ENCODE measurements around the gene THSD4. TPM values are rescaled to one million over a fixed set of nuclear protein-coding genes. Genes with fewer than 3 reads are reported as not detected.

The THSD4 gene
- total and polyA plus RNA-seq, 2 of the 4 experiments (the other 2 are of a cell fraction), result 25.5 to 31.1 TPM

DNA sequence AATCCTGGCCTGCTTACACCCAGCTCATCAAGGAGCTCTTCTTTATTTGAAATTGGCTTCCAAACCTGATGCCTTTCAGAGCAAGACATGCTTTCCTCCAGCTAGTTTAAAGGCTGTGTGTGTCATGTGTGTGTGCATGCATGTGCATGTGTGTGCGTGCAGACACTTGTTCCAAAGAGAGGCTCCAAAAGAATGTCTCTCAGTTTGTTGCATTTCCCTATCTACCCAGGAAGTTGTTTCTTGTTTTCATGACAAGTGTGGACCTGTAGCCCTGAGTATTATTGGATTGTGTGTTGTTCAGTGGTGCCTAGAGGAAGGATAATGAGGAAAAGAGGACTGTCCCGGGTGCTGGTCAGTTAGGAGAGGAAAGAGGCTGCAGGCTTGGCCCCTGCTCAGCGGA lies 240.0 kb downstream of the THSD4 start:
- POLR2A ChIA-PET (ENCODE audit: unreplicated experiment), result no interaction called here
- no peak overlapping the region for H3K4ac ChIP-seq (ENCODE audit: low read depth, low read length)
- no peak overlapping the region for H3K4me2 ChIP-seq (ENCODE audit: low read depth, low read length)
- intact Hi-C loops (cut with micrococcal nuclease), result no loop called here
- H3K9ac ChIP-seq (ENCODE audit: low read depth, low read length), result no peak overlapping the region
- ATAC-seq (ENCODE audit: low read depth) (no peak), DNase-seq (no peak)
- H3K23ac ChIP-seq (ENCODE audit: low read depth, low read length), result 0 out of 2 replicates have a peak overlapping the region, but pooled peaks have one; percentile 13
- no peak overlapping the region for H2AK9ac ChIP-seq (replicated peaks; ENCODE audit: low read depth, low read length, poor library complexity)
- no peaks in the 10 kb centered on the region for H3K9me3 ChIP-seq (ENCODE audit: control insufficient read depth, insufficient read depth, low read length)
- H2BK120ac ChIP-seq (ENCODE audit: low read depth, low read length), result no peak overlapping the region
- no peak overlapping the region for H4K91ac ChIP-seq (ENCODE audit: insufficient read depth, low read depth, low read length)
- H3K18ac ChIP-seq (ENCODE audit: low read depth, low read length), result no peak overlapping the region
- H3K27ac ChIP-seq (ENCODE audit: insufficient read depth, low read length), result no peak overlapping the region
- CTCF ChIA-PET, result no interaction called here
- peaks cover 9% of the 10 kb centered on the region; the same call in 1 of the 2 replicates for H3K4me1 ChIP-seq (ENCODE audit: control insufficient read depth, insufficient read depth, low read length)
- H3K9me1 ChIP-seq (ENCODE audit: insufficient read depth, low read length), result peaks cover 4% of the 10 kb centered on the region
- WGBS, 2 experiments (ENCODE audit: extremely low coverage in 2 of 2, insufficient read length in 1 of 2), result 100% methylated on average over 2 of the region's 3 CpGs; no CpG with 5 or more reads in 1 of the 2 experiments
- H4K20me1 ChIP-seq (ENCODE audit: insufficient read depth, low read length), result no peaks in the 10 kb centered on the region
- H2BK15ac ChIP-seq (ENCODE audit: low read depth, low read length), result no peak overlapping the region
- no peak overlapping the region for H4K5ac ChIP-seq (ENCODE audit: low read depth, low read length)
- no peaks in the 10 kb centered on the region for H3K27me3 ChIP-seq (ENCODE audit: control insufficient read depth, insufficient read depth, low read length)
- H2BK20ac ChIP-seq (ENCODE audit: low read depth, low read length), result no peak overlapping the region
- H2AK5ac ChIP-seq (ENCODE audit: low read depth, low read length), result no peak overlapping the region
- no peak overlapping the region for H3K14ac ChIP-seq (replicated peaks; ENCODE audit: low read depth, low read length)
- in situ Hi-C loops (cut with MboI; ENCODE audit: low sequenced_read_pairs), result no loop called here
- H3K4me3 ChIP-seq (ENCODE audit: insufficient read depth, low read depth, low read length), result no peak overlapping the region
- peaks cover 21% of the 10 kb centered on the region for H3K36me3 ChIP-seq (ENCODE audit: control insufficient read depth, insufficient read depth, low read length)
- dilution Hi-C loops (cut with HindIII; ENCODE audit: low sequenced_read_pairs, unreplicated experiment), result no loop called here
- H2AFZ ChIP-seq (replicated peaks; ENCODE audit: low read length, poor library complexity), result no peak overlapping the region
- H3K56ac ChIP-seq (ENCODE audit: extremely low read depth, insufficient read depth, low read length), result no peak overlapping the region
- H2BK5ac ChIP-seq (ENCODE audit: low read depth, low read length, poor library complexity, severe bottlenecking), result no peak overlapping the region
- H3K79me1 ChIP-seq (ENCODE audit: low read depth in 1 of 2, low read length in 2 of 2), result peaks cover 0 to 7% of the 10 kb centered on the region in 2 experiments; a peak in 1 of 4 replicates
- no TSS peak for BruUV-seq (replicated peaks)
- TF ChIP-seq BHLHE40 (IDR thresholded peaks at IDR 0.05; ENCODE audit: low read depth, low read length) (no peak), MAFK (IDR thresholded peaks at IDR 0.05; ENCODE audit: low read depth, low read length) (no peak), POLR2A (IDR thresholded peaks at IDR 0.05; ENCODE audit: low read depth, low read length) (no peak), CEBPB (IDR thresholded peaks at IDR 0.05; ENCODE audit: low read depth, low read length) (no peak), CHD1 (IDR thresholded peaks at IDR 0.05; ENCODE audit: low read depth, low read length) (no peak)
- TF ChIP-seq, protein P1, sequence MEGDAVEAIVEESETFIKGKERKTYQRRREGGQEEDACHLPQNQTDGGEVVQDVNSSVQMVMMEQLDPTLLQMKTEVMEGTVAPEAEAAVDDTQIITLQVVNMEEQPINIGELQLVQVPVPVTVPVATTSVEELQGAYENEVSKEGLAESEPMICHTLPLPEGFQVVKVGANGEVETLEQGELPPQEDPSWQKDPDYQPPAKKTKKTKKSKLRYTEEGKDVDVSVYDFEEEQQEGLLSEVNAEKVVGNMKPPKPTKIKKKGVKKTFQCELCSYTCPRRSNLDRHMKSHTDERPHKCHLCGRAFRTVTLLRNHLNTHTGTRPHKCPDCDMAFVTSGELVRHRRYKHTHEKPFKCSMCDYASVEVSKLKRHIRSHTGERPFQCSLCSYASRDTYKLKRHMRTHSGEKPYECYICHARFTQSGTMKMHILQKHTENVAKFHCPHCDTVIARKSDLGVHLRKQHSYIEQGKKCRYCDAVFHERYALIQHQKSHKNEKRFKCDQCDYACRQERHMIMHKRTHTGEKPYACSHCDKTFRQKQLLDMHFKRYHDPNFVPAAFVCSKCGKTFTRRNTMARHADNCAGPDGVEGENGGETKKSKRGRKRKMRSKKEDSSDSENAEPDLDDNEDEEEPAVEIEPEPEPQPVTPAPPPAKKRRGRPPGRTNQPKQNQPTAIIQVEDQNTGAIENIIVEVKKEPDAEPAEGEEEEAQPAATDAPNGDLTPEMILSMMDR (conservative IDR thresholded peaks at IDR 0.05; ENCODE audit: low read depth, low read length), result no peak
- no peak overlapping the region for H4K8ac ChIP-seq (ENCODE audit: low read depth in 2 of 2, low read length in 2 of 2)

Measured in IMR-90 (cell line).